ENCODE results near the gene SPN.

DNA sequence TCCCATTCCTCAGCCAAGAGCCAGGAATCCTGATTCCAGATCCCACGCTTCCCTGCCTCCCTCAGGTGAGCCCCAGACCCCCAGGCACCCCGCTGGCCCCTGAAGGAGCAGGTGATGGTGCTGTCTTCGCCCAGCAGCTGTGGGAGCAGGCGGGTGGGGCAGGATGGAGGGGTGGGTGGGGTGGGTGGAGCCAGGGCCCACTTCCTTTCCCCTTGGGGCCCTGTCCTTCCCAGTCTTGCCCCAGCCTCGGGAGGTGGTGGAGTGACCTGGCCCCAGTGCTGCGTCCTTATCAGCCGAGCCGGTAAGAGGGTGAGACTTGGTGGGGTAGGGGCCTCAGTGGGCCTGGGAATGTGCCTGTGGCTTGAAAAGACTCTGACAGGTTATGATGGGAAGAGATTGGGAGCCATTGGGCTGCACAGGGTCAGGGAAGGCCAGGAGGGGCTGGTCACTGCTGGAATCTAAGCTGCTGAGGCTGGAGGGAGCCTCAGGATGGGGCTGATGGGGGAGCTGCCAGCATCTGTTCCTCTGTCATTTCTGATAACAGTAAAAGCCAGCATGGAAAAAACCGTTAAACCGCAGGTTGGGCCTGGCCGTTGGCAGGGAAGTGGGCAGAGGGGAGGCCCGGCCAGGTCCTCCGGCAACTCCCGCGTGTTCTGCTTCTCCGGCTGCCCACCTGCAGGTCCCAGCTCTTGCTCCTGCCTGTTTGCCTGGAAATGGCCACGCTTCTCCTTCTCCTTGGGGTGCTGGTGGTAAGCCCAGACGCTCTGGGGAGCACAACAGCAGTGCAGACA is at the start of gene SPN:
- TF ChIP-seq EZH2 (IDR thresholded peaks at IDR 0.05; ENCODE audit: low read length), result no peak
- TF ChIP-seq, protein P1, sequence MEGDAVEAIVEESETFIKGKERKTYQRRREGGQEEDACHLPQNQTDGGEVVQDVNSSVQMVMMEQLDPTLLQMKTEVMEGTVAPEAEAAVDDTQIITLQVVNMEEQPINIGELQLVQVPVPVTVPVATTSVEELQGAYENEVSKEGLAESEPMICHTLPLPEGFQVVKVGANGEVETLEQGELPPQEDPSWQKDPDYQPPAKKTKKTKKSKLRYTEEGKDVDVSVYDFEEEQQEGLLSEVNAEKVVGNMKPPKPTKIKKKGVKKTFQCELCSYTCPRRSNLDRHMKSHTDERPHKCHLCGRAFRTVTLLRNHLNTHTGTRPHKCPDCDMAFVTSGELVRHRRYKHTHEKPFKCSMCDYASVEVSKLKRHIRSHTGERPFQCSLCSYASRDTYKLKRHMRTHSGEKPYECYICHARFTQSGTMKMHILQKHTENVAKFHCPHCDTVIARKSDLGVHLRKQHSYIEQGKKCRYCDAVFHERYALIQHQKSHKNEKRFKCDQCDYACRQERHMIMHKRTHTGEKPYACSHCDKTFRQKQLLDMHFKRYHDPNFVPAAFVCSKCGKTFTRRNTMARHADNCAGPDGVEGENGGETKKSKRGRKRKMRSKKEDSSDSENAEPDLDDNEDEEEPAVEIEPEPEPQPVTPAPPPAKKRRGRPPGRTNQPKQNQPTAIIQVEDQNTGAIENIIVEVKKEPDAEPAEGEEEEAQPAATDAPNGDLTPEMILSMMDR (optimal IDR thresholded peaks at IDR 0.05 in 1 of 3, IDR thresholded peaks at IDR 0.05 in 1 of 3, conservative IDR thresholded peaks at IDR 0.05 in 1 of 3; ENCODE audit: extremely low read depth in 1 of 3, insufficient read depth in 2 of 3, low read length in 3 of 3), result no peak
